Mucosa of gallbladder (tissue), 1 donor: ENCODE measurements around the gene LINC00632. TPM values are rescaled to one million over a fixed set of nuclear protein-coding genes. Genes with fewer than 3 reads are reported as not detected.

Source experiments
- DNase-seq: peaks from one replicate; pipeline ENCODE4 v3.0.0-alpha.2; 2020; ENCODE audit warnings: low spot score
- total RNA-seq: library from RNA; stranded (reverse); gene quantifications from one replicate; pipeline ENCODE4 v1.2.1, GENCODE V29; 2021
- donor health status: DM: no; HTN: no; CAD: no.

The LINC00632 gene
- total RNA-seq, 1 donor from 2014 or later = 61.2 TPM

GRCh38 chrX:140765043-140765784 lies 55.7 kb downstream of the LINC00632 start:
- no peak for DNase-seq

- DNase-seq = peak; percentile 27
Measured at GRCh38 chrX:140766024-140766611, 56.6 kb downstream of the LINC00632 start.

GRCh38 chrX:140767646-140768045 lies 58.1 kb downstream of the LINC00632 start:
- DNase-seq = no peak

- DNase-seq = no peak
Measured at GRCh38 chrX:140775211-140775610, 65.7 kb downstream of the LINC00632 start.

DNA sequence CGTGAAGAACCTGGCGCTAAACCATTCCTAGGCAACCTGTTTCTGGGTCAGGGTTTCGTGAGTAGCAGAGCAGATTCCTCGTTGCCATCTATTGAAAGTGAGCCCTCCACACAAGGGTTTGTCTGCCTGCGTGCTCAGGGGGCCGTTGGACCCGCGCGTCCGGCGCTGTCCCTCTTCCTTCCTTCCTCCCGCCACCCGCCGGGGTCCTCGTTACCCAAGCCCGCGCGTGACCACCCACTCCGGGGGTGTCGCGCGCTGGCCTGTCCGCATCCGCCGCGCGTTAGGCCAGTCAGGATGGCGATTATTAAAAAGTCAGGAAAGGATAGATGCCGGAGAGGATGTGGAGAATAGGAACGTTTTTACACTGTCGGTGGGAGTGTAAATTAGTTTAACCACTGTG lies 66.8 kb downstream of the LINC00632 start:
- no peak for DNase-seq

GRCh38 chrX:140794642-140795041 lies 85.1 kb downstream of the LINC00632 start:
- DNase-seq = no peak

DNA sequence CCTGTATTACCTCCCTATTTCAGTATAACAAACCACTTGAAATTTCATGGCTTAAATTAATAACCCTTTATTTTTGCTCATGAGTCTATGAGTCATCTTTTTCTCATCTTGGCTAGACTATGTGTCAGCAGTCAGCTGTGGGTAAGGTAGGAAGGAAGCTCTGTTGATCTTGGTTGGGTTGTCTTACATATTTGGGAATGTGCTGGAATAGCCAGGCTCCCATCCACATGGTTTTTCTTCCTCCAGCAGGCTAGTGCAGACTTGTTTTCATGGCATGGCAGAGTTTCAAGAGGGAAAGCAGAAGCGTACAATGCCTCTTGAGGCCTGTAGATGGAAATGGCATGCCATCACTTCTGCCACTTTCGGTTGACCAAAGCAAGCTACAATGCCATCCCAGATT lies 89.7 kb downstream of the LINC00632 start:
- DNase-seq = no peak

GRCh38 chrX:140804292-140804691 lies 94.7 kb downstream of the LINC00632 start:
- no peak for DNase-seq

DNA sequence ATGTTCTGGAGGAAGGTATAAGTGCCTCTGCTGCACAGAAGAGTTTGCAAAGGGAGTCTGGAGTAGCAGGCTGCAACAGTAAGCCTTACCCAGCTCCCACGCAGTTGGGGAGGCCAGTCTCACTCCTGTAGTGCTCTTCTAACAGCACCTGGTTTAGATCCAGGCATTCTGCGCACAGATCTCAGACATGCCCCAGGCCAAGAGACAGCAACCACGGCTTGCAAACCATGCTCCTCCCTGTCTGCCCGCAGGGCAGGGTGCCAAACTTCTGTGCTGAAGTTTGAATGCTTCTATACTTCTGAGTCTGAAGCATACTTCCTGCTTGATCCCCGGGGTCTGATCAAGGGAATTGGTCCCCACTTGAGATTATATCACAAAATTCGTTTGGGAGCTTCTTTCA lies 106.3 kb downstream of the LINC00632 start:
- no peak for DNase-seq

DNA sequence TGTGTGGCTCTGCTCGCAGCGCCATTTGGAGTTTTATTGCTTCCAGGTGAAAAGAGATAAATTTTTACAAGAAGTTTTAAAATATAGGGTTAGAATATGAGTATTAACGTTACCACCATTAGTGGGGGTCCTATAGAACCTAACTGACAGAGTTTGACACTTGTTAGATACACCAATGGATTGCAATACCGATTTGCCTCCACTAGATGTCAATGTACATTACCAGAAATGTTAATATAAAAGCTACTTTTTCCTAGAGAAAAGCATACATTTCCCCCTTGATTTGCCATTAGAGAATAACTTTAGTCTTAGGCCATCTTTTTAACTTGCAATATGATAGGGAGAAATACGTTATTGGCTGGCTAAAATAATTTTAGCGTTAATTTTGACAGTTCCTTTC lies 108.4 kb downstream of the LINC00632 start:
- no peak for DNase-seq

- DNase-seq = no peak
Measured at GRCh38 chrX:140821280-140821679, 111.7 kb downstream of the LINC00632 start.

- no peak for DNase-seq
Measured at GRCh38 chrX:140822184-140822583, 112.6 kb downstream of the LINC00632 start.

DNA sequence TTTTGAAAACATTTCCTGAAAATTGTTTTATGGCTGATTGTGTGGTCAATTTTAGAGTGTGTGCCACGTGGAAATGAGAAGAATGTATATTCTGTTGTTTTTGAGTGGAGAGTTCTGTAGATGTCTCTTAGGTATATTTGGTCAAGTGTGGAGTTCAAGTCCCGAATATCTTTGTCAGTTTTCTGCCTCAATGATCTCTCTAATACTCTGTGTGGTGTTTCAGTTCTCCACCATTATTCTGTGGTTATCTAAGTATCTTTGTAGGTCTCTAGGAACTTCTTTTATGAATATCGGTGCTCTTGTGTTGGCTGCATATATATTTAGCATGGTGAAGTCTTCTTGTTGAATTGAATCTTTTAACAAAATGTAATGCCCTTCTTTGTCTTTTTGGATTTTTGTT lies 113.3 kb downstream of the LINC00632 start:
- no peak for DNase-seq

DNA sequence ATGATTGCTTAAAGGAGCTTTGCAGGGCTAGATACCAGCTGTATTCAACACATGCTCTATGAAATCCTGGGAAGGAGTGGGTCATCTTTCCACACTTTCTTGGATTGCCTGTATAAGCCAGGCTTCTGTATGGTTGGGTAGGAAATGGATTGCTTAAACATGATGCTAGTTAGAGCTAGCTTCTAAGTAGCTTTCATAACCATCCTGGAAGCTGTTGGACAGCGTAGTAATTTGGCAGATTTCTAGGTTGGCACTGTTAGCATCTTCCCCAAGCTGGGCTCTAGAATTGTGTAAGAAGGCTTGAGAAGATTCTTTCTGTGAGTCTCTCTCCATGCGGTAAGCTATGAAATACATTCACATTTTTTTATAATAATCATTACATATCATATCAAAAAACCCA lies 127.3 kb downstream of the LINC00632 start:
- DNase-seq = no peak

Other genes starting within 250 kb of the LINC00632 start
- not detected for gene SOX3, start 204.7 kb upstream of the LINC00632 start, total RNA-seq